Measurements from ENCODE around the gene PKD1.
"Not testable (repeated sequence)": the region's sequence is repeated elsewhere in the genome, so short reads cannot be mapped to it uniquely, and the experiment has no call there.

The PKD1 gene

GRCh38 chr16:2135770-2136490 is at the start of gene PKD1:
Gene PKD1, minus strand, starts transcription at chr16:2135898. Its CDS starts 209 bp downstream, at chr16:2135689.
- peak within 1 kb of the TSS; percentile 61 to 68 for H3K27ac ChIP-seq (ENCODE audit: low read depth in 2 of 2, low read length in 2 of 2)
- H3K9ac ChIP-seq (ENCODE audit: low read depth in 1 of 2, low read length in 2 of 2): peak within 1 kb of the TSS; percentile 32 to 51
- H3K36me3 ChIP-seq (ENCODE audit: control insufficient read depth in 2 of 2, insufficient read depth in 2 of 2, low read length in 2 of 2): not testable (repeated sequence)

GRCh38 chr16:2184962-2185361 is 49.3 kb upstream of the PKD1 start:
- Histone ChIP-seq H3K27ac (ENCODE audit: low read depth in 2 of 2, low read length in 2 of 2) (no peak overlapping the region), H3K4me3 (ENCODE audit: low read length in 2 of 2) (no peak overlapping the region), H3K27me3 (ENCODE audit: control insufficient read depth in 2 of 2, insufficient read depth in 2 of 2, low read length in 2 of 2) (peaks cover 2 to 8% of the 10 kb centered on the region in 2 donors), H3K9ac (ENCODE audit: low read depth in 1 of 2, low read length in 2 of 2) (no peak overlapping the region), H3K4me1 (ENCODE audit: control insufficient read depth in 2 of 2, insufficient read depth in 2 of 2, low read length in 2 of 2) (no peaks in the 10 kb centered on the region), H3K9me3 (ENCODE audit: control insufficient read depth in 2 of 2, low read length in 2 of 2) (no peaks in the 10 kb centered on the region), H3K36me3 (ENCODE audit: control insufficient read depth in 2 of 2, insufficient read depth in 2 of 2, low read length in 2 of 2) (no peaks in the 10 kb centered on the region)

More at GRCh38 chr16:2135770-2136490, at the start of gene PKD1:
- H3K9me3 ChIP-seq (ENCODE audit: control insufficient read depth in 2 of 2, low read length in 2 of 2); H3K27me3 ChIP-seq (ENCODE audit: control insufficient read depth in 2 of 2, insufficient read depth in 2 of 2, low read length in 2 of 2): not testable (repeated sequence)
- Histone ChIP-seq H3K4me1 (ENCODE audit: control insufficient read depth in 2 of 2, insufficient read depth in 2 of 2, low read length in 2 of 2) (peaks cover 2 to 15% of the 10 kb centered on the region in 2 donors), H3K4me3 (ENCODE audit: low read length in 2 of 2) (peak within 1 kb of the TSS; percentile 52 to 57)

- Histone ChIP-seq H3K9ac (ENCODE audit: low read depth in 1 of 2, low read length in 2 of 2) (no peak overlapping the region), H3K27ac (ENCODE audit: low read depth in 2 of 2, low read length in 2 of 2) (no peak overlapping the region), H3K36me3 (ENCODE audit: control insufficient read depth in 2 of 2, insufficient read depth in 2 of 2, low read length in 2 of 2) (no peaks in the 10 kb centered on the region), H3K4me1 (ENCODE audit: control insufficient read depth in 2 of 2, insufficient read depth in 2 of 2, low read length in 2 of 2) (no peaks in the 10 kb centered on the region), H3K4me3 (ENCODE audit: low read length in 2 of 2) (no peak overlapping the region), H3K9me3 (ENCODE audit: control insufficient read depth in 2 of 2, low read length in 2 of 2) (no peaks in the 10 kb centered on the region), H3K27me3 (ENCODE audit: control insufficient read depth in 2 of 2, insufficient read depth in 2 of 2, low read length in 2 of 2) (peaks cover 2 to 8% of the 10 kb centered on the region in 2 donors)
These were observed 48.6 kb upstream of the PKD1 start for GRCh38 chr16:2184346-2184745.

- Histone ChIP-seq H3K27ac (ENCODE audit: low read depth in 2 of 2, low read length in 2 of 2) (no peak overlapping the region), H3K36me3 (ENCODE audit: control insufficient read depth in 2 of 2, insufficient read depth in 2 of 2, low read length in 2 of 2) (no peaks in the 10 kb centered on the region), H3K27me3 (ENCODE audit: control insufficient read depth in 2 of 2, insufficient read depth in 2 of 2, low read length in 2 of 2) (peaks cover 2 to 8% of the 10 kb centered on the region in 2 donors), H3K9me3 (ENCODE audit: control insufficient read depth in 2 of 2, low read length in 2 of 2) (no peaks in the 10 kb centered on the region), H3K9ac (ENCODE audit: low read depth in 1 of 2, low read length in 2 of 2) (no peak overlapping the region), H3K4me3 (ENCODE audit: low read length in 2 of 2) (no peak overlapping the region), H3K4me1 (ENCODE audit: control insufficient read depth in 2 of 2, insufficient read depth in 2 of 2, low read length in 2 of 2) (no peaks in the 10 kb centered on the region)
These were observed 48.0 kb upstream of the PKD1 start for GRCh38 chr16:2183671-2184070.

- peaks cover 0 to 1% of the 10 kb centered on the region in 2 donors for H3K36me3 ChIP-seq (ENCODE audit: control insufficient read depth in 2 of 2, insufficient read depth in 2 of 2, low read length in 2 of 2)
- no peaks in the 10 kb centered on the region for H3K4me1 ChIP-seq (ENCODE audit: control insufficient read depth in 2 of 2, insufficient read depth in 2 of 2, low read length in 2 of 2)
- H3K9me3 ChIP-seq (ENCODE audit: control insufficient read depth in 2 of 2, low read length in 2 of 2): no peaks in the 10 kb centered on the region
- H3K27ac ChIP-seq (ENCODE audit: low read depth in 2 of 2, low read length in 2 of 2): no peak overlapping the region
- no peak overlapping the region for H3K9ac ChIP-seq (ENCODE audit: low read depth in 1 of 2, low read length in 2 of 2)
- no peak overlapping the region for H3K4me3 ChIP-seq (ENCODE audit: low read length in 2 of 2)
- H3K27me3 ChIP-seq (ENCODE audit: control insufficient read depth in 2 of 2, insufficient read depth in 2 of 2, low read length in 2 of 2): peaks cover 0 to 8% of the 10 kb centered on the region in 2 donors
These were observed 46.3 kb upstream of the PKD1 start for GRCh38 chr16:2181952-2182351.

GRCh38 chr16:2180962-2181923 is 45.5 kb upstream of the PKD1 start:
- Histone ChIP-seq H3K9ac (ENCODE audit: low read depth in 1 of 2, low read length in 2 of 2) (no peak overlapping the region), H3K4me1 (ENCODE audit: control insufficient read depth in 2 of 2, insufficient read depth in 2 of 2, low read length in 2 of 2) (no peaks in the 10 kb centered on the region), H3K36me3 (ENCODE audit: control insufficient read depth in 2 of 2, insufficient read depth in 2 of 2, low read length in 2 of 2) (peaks cover 3 to 5% of the 10 kb centered on the region in 2 donors), H3K9me3 (ENCODE audit: control insufficient read depth in 2 of 2, low read length in 2 of 2) (no peaks in the 10 kb centered on the region), H3K27me3 (ENCODE audit: control insufficient read depth in 2 of 2, insufficient read depth in 2 of 2, low read length in 2 of 2) (peaks cover 0 to 8% of the 10 kb centered on the region in 2 donors), H3K4me3 (ENCODE audit: low read length in 2 of 2) (no peak overlapping the region), H3K27ac (ENCODE audit: low read depth in 2 of 2, low read length in 2 of 2) (no peak overlapping the region)

GRCh38 chr16:2180461-2180860 is 44.8 kb upstream of the PKD1 start:
- Histone ChIP-seq H3K4me1 (ENCODE audit: control insufficient read depth in 2 of 2, insufficient read depth in 2 of 2, low read length in 2 of 2) (no peaks in the 10 kb centered on the region), H3K36me3 (ENCODE audit: control insufficient read depth in 2 of 2, insufficient read depth in 2 of 2, low read length in 2 of 2) (peaks cover 10 to 12% of the 10 kb centered on the region in 2 donors), H3K27ac (ENCODE audit: low read depth in 2 of 2, low read length in 2 of 2) (no peak overlapping the region), H3K9me3 (ENCODE audit: control insufficient read depth in 2 of 2, low read length in 2 of 2) (no peaks in the 10 kb centered on the region), H3K4me3 (ENCODE audit: low read length in 2 of 2) (no peak overlapping the region), H3K9ac (ENCODE audit: low read depth in 1 of 2, low read length in 2 of 2) (no peak overlapping the region), H3K27me3 (ENCODE audit: control insufficient read depth in 2 of 2, insufficient read depth in 2 of 2, low read length in 2 of 2) (peaks cover 0 to 7% of the 10 kb centered on the region in 2 donors)

- peaks cover 19% of the 10 kb centered on the region in 2 donors for H3K36me3 ChIP-seq (ENCODE audit: control insufficient read depth in 2 of 2, insufficient read depth in 2 of 2, low read length in 2 of 2)
- no peak overlapping the region for H3K27ac ChIP-seq (ENCODE audit: low read depth in 2 of 2, low read length in 2 of 2)
- H3K4me3 ChIP-seq (ENCODE audit: low read length in 2 of 2): no peak overlapping the region
- H3K27me3 ChIP-seq (ENCODE audit: control insufficient read depth in 2 of 2, insufficient read depth in 2 of 2, low read length in 2 of 2): peaks cover 0 to 2% of the 10 kb centered on the region in 2 donors
- no peak overlapping the region for H3K9ac ChIP-seq (ENCODE audit: low read depth in 1 of 2, low read length in 2 of 2)
- no peaks in the 10 kb centered on the region for H3K4me1 ChIP-seq (ENCODE audit: control insufficient read depth in 2 of 2, insufficient read depth in 2 of 2, low read length in 2 of 2)
- H3K9me3 ChIP-seq (ENCODE audit: control insufficient read depth in 2 of 2, low read length in 2 of 2): no peaks in the 10 kb centered on the region
These were observed 43.9 kb upstream of the PKD1 start for GRCh38 chr16:2179576-2179975.

GRCh38 chr16:2179107-2179501 is 43.4 kb upstream of the PKD1 start:
- Histone ChIP-seq H3K27ac (ENCODE audit: low read depth in 2 of 2, low read length in 2 of 2) (no peak overlapping the region), H3K9me3 (ENCODE audit: control insufficient read depth in 2 of 2, low read length in 2 of 2) (no peaks in the 10 kb centered on the region), H3K4me1 (ENCODE audit: control insufficient read depth in 2 of 2, insufficient read depth in 2 of 2, low read length in 2 of 2) (no peaks in the 10 kb centered on the region), H3K9ac (ENCODE audit: low read depth in 1 of 2, low read length in 2 of 2) (no peak overlapping the region), H3K4me3 (ENCODE audit: low read length in 2 of 2) (no peak overlapping the region), H3K36me3 (ENCODE audit: control insufficient read depth in 2 of 2, insufficient read depth in 2 of 2, low read length in 2 of 2) (peaks cover 23 to 24% of the 10 kb centered on the region in 2 donors), H3K27me3 (ENCODE audit: control insufficient read depth in 2 of 2, insufficient read depth in 2 of 2, low read length in 2 of 2) (no peaks in the 10 kb centered on the region)
